RWPE1 (cell line): Measurements from ENCODE around the gene TRIP13.

Experiments used
- CTCF ChIA-PET: fragments of 350-600 bp; sonication (Branson Sonifier 250); formaldehyde crosslinking; extraction: SDS; loops from one replicate; lab custom pipeline; 2021; lab: Yijun Ruan, JAX
- POLR2A ChIA-PET: fragments of 400-600 bp; formaldehyde crosslinking; extraction: SDS; loops from one replicate; lab custom pipeline; 2020; ENCODE audit warnings: antibody characterized with exemption; ENCODE audit not compliant: low non-redundant PET; lab: Yijun Ruan, JAX
- DNase-seq: peaks from one replicate; pipeline ENCODE4 v3.0.0; 2012; ENCODE audit warnings: low spot score
- H3K27ac ChIP-seq: fragments of 450-650 bp; 2 replicates; pipeline ENCODE4 v1.5.1; 2017
- CTCF ChIP-seq: fragments of 450-650 bp; conservative IDR thresholded peaks from 2 replicates; pipeline ENCODE4 v1.5.1; 2017; ENCODE audit warnings: low read depth, mild to moderate bottlenecking

Gene TRIP13

GRCh38 chr5:943201-943917 is 50.7 kb downstream of the TRIP13 start:
- DNase-seq = no peak
- H3K27ac ChIP-seq = no peak overlapping the region
- POLR2A ChIA-PET = no interaction called here
- no peak for TF ChIP-seq CTCF
- CTCF ChIA-PET = interaction anchor here (1.0 kb wide), 1 partner anchor 20 kb away, joined by 3 read pairs; no protein-coding TSS in a partner anchor

- DNase-seq = no peak
- ChIA-PET CTCF (no interaction called here), POLR2A (no interaction called here)
- no peak for TF ChIP-seq CTCF
- H3K27ac ChIP-seq = no peak overlapping the region
Observed at GRCh38 chr5:943918-944620, 51.4 kb downstream of the TRIP13 start.

- no peak for TF ChIP-seq CTCF
- H3K27ac ChIP-seq = no peak overlapping the region
- CTCF ChIA-PET = no interaction called here
- POLR2A ChIA-PET = no interaction called here
- no peak for DNase-seq
Observed at GRCh38 chr5:944621-944927, 51.9 kb downstream of the TRIP13 start.

- POLR2A ChIA-PET = no interaction called here
- peak overlapping the region; percentile 41; the same call in 1 of the 2 replicates for H3K27ac ChIP-seq
- TF ChIP-seq CTCF = no peak
- CTCF ChIA-PET = no interaction called here
- DNase-seq = no peak
Observed at GRCh38 chr5:944992-945685, 52.5 kb downstream of the TRIP13 start.

- no peak for DNase-seq
- POLR2A ChIA-PET = no interaction called here
- no peak for TF ChIP-seq CTCF
- peak overlapping the region; percentile 41 for H3K27ac ChIP-seq
- CTCF ChIA-PET = interaction anchor here (0.6 to 1.0 kb wide), 3 partner anchors 10 to 65 kb away, joined by 3 to 4 read pairs (median 3); no protein-coding TSS in a partner anchor
Observed at GRCh38 chr5:945691-946551, 53.2 kb downstream of the TRIP13 start.
